Urothelium cell line (cell line): Measurements from ENCODE around the gene PAEP.

ENCODE experiments used
- DNase-seq: peaks from one replicate; pipeline ENCODE4 v3.0.0; 2011; ENCODE audit warnings: low spot score, mixed read lengths
- FAIRE-seq: peaks from 2 replicates; lab custom pipeline; 2011; peaks lifted over from hg19 to GRCh38; lab: Jason Lieb, UNC

Gene PAEP

DNA sequence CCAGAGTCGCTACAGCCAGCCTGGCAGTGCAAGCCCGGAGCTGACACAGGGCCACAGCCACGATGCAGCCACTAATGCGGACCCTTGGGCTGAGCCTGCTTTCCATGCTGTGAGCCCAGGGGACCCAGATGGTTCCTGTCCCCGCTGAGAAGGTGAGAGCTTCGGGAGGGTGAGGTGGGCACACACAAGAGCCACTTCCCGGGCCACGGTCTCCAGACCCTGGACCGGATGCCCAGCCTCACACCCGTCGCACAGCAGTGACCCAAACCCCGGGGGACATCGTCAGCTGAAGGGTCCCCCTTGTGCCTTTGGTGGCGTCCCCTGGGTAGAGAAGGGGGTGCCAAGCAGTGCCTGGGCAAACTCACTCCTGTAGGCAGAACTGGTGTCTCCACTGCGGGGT lies 13.4 kb downstream of the PAEP start:
- DNase-seq: no peak
- FAIRE-seq: no peak

DNA sequence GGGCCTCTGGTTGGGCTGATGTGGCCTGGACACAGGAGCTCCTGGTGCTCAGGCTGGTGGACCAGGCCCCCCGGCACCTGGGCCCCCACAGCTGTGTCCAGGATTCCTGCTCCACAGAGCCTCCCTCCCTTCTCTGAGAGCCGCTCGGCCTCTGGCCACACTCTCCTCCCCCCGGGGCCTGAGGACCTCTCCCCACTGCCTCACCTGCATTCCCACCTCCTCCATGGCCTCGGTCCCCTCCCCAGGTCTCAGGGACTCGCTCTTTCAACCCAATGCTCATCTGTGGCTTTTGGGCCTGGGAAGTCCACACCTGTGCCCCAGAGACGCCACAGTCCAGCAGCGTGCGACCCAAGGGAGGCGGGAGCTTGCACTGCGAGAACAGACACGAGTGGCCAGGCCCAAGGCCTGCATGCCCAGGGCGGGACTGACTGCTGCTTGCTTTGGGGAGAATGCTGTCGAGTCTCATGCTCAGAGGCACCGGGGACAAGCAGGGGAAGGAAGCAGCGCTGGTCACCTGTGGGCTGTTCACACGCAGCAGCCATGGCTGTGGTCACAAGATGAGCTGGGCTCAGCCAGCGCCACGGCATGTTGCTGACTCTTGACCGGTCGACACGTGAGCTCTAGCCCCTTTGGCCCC lies 14.6 kb downstream of the PAEP start:
- FAIRE-seq: no peak
- no peak for DNase-seq

DNA sequence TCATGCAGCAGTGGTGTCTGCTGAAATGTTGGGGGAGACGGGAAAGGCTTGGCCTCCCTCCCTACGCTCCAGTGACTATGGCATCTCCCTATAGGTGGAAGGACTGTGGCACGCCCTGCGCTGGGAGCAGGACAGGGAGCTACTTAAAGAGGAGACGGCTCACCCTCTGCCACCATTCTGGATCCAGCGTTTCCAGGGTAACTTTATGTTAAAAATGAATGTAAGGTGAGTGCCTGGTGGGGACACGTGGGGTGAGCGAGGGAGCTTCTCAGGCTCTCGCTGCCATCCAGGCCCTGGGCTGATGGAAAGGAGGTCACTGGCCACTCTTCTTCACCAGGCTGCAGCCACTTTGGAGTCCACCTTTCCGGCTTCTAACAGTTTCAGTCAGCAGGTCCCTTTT lies 15.7 kb downstream of the PAEP start:
- FAIRE-seq (no peak), DNase-seq (no peak)

DNA sequence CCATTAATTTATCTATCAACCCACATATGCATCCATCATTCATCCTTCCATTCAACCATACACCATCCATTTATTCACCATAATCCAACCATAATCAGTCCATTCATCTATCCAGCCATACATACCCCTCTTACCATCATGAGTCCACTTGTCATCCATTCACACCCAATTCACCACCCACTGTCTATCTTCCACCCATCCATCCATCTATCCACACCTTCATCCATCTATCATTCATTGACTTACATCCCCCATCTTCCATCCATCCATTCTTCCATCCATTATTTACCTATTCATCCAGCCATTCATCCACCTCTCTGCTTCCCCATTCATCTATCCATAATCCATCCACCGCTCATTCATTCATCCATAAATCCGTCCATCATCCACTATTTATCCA lies 17.8 kb downstream of the PAEP start:
- DNase-seq: no peak
- FAIRE-seq: no peak

DNA sequence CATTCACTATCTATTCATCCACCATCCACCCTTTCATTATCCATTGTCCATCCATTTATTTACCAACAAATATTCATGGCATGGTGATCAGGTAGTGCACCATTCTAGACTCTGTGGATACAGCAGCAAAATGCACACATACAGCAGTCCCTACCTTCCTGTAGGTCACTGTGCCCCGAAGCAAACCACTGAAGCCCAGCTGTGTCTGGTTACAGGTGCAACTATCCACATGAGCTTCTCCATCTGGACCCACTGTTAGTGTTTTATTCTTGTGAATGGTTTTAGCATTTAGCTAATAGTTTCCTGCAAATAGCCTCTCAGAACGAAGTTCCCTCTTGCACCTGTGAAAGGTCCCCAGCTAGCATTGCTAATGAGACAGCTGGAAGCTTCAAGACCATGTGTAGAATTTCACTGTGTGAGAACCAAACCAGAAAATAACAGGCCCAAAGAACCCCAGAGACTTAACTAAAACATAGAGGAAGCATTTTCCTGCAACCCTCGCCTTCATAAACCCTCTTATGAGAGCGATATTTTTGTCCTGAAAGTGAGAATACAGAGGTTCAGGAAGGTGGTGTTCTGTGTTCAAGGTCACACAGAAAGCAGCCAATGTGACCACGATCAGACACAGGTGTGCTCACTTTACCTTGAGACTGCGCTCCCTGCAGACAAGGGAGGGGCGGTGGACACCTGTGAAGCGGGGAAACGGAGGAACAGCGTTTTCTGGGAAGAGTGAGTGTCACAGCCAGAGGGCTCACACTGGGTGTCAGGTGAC lies 18.5 kb downstream of the PAEP start:
- no peak for DNase-seq
- FAIRE-seq: no peak

DNA sequence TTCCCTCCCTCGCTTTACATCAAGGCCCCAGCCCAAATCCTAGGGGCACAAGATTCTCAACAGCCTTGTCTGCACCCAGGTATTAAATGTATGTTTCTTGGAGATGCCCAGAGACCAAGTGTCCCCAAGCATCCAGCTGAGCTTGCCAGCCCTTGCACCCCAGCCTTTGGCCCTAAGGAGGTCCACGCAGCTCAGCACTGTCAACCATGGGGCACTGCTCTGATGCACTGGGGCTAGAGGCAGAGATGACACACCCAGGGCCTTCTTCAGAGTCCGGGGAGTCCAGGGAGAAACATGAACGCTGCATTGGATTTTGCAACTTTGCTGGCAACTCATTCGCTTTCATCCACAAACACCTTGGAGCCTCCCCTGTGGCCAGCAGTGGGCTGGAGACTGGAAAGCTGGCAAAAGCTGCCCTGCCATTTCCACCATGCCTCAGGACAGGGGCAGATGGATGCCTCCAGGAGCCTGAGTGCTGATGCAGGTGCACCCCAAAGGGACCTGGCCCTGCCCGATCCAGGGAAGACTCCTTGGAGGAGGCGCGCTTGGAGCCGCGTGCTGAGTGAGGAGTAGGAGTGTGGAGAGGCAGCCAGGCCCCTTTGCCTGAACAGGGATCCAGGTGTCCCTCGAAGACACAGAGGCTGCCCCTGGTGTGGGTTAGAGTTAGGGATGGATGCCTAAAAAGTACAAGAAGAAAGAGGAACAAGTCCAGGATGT lies 19.3 kb downstream of the PAEP start:
- FAIRE-seq: no peak
- DNase-seq: no peak

DNA sequence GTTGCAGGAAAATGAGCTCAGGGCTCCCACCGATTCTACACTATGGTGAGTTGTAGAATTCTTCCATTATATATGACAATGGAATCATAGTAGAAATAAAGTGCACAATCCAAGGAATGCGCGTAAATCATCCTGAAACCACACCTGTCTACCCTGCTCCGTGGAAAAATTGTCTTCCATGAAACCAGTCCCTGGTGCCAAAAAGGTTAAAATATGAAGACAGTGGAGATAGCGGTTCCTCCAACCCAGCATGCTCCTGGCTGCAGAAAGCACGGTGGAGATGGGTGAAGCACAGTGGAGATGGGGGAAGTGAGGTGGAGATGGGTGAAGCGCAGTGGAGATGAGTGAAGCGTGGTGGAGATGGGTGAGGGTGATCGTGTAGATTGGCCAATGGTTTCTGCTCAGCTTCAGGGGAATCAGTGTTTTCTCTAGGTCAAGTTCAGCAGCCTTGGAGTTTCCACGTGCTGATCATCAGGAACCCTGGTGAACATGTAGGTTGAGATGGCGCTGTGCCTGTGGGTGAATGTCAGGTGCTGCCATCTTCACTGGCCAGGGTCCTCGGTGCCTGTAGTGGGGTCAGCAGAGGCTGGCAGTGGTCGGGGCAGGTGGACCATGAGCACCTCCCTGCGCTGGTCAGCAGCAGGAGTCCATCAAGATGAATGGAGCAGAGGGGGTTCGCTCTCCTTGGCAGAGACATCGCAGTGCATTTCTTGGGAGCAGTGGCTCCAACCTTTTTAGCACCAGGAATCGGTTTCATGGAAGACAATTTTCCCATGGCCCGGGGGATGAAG lies 20.3 kb downstream of the PAEP start:
- DNase-seq (no peak), FAIRE-seq (no peak)

DNA sequence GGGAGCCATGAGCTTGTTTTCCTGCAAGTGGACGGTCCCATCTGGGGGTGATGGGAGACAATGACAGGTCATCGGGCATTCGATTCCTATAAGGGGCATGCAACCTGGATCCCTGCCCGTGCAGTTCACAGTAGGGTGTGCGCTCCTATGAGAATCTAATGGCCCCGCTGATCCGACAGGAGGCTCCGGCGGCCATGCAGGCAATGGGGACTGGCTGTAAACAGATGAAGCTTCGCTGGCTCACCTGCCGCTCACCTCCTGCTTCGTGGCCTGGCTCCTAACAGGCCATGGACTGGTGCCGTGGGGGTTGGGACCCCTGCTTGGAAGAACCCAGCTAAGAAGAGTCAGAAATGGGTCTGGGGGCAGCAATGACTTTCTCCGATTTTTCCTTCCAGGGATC lies 21.0 kb downstream of the PAEP start:
- DNase-seq: no peak
- FAIRE-seq: no peak

DNA sequence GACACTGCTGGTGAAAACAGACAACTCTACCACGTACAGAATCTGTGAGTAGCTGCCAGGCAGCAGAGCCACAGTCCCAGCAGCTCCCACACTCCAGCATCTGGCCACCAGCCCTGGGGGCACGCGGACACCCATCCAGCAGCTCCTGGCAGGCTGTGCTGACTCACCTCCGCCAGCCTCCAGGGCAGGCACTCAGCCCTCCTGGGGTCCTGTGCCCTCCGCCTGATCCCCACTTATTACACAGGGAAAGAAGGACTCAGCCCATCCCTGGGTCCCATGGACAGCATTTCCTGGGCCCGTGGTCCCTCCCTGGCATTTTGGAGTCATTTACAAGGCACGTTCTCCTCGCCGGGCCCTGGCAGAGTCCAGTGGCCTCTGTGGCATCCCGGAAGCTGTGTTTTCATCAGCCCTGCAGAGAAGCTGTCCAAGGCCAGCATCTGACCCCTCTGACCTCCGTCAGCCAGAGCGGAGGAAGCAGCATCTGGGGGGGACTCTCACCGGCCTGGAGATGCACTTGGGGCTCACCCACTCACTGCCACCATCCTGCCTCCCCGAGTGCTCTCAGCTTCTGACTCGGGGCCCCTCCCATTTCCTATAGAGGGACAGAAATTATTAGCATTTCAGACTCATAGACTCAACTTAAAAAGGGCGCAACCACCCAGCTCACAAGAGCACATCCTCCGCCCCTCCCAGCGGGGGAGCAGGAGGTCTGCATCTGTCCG lies 21.6 kb downstream of the PAEP start:
- FAIRE-seq (no peak), DNase-seq (no peak)

DNA sequence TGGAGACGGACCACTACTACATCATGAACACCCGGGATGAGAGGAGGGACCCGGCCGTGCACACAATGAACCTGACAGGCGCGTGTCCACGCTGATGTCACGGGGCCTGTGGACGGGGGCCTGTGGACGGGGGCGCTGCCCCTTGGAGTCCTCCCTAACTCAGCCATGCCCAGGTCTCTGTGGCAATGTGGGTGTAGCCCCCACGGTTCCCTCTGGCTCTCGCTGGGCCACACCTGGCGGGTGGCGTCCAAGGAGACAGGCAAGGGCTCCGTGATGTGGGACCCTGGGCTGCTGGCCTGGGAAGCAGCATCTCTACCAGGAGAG lies 22.1 kb downstream of the PAEP start:
- no peak for FAIRE-seq
- DNase-seq: no peak

DNA sequence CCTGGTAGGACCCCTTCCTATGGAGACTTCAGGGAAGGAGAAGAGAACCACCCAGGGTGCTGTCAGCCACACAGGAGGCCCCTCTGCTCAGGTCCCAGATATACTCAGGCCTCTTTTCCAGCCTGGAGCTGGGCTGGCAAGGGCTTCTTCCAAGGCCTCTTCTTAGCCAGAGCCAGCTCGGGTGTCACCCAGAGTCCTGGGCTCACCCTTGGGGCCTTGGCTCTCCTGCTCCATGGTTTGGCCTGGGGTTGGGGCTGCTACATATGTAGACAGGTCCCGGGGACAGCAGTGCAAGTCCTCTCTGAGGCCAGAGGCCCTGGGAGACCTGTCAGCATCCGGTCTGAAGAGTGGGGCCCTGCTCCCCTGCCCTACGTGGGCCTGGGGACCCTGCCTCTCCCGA lies 22.8 kb downstream of the PAEP start:
- FAIRE-seq (no peak), DNase-seq (no peak)

DNA sequence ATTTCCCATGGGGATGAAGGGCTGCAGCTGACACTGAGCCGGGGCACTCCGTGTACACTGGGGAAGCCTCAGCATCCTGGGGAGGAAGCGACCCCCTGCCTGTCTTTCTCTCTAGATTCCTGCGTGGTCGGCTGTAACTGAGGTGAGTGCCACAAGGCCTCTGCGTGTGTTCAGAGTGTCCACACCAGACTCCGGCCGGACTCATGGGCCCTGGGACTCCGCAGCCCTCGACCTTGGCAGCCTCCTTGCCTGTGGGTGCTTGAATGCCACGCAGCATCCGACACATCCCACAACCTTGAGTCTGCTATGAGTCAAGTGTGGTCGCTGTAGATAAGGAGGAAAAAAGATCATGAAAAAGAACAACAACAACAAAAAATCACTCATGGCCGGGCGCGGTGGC lies 23.4 kb downstream of the PAEP start:
- FAIRE-seq (no peak), DNase-seq (no peak)

DNA sequence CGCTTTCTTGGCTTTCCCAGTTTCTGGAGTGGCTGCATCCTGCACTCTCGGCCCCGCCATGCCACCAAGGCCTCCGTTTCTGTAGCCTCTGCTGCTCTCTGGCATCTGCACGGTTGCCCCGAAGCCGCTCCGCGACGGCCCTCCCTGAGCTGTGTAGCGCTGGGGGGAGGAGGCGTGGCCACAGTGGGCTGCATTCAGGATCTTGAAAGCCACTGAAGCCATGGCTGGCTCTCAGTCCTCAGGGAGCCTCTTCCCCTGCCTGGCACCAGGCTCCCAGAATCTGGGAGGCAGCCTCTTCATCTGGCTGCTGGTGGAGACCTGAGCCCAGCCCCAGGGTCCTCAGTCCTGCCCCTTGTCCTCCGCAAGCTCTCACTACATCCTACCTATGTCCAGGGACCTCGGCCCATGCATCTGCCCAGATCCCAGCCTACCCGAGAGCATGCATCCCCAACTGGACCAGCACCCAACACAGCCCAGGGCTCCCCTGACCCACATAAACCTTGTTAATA lies 25.1 kb downstream of the PAEP start:
- no peak for DNase-seq
- FAIRE-seq: no peak

DNA sequence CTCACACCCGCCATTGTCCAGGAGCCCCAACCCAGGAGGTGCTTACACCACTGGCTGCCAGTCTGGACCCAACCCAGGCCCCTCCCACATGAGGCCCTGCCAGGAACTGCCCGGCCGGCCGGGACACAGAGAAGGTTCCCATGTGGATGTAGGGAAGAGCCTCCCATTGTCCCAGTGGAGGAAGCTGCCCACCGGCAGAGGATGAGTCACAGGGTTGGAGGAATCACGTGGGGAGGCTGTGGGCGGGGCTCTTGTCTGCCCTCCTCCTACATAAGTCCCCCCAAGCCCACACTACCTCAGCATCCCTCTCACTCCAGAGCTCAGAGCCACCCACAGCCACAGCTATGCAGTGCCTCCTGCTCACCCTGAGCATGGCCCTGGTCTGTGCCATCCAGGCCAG lies 26.1 kb downstream of the PAEP start:
- DNase-seq: no peak

DNA sequence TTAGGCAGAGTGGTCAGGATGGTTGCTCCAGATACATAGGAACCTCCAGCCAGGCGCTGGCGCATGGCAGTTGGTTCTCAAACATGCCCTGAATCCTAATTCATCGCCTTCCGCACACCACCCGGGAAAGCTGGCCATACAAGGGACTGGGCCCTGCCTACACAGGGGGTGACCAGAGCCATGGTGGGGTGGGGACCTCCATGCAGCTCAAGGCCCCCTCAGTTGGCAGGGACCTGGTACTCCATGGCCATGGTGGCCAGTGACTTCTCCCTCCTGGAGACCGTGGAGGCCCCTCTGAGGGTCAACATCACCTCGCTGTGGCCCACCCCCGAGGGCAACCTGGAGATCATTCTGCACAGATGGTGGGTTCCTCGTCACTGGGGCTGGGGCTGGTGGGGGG lies 26.8 kb downstream of the PAEP start:
- DNase-seq (no peak), FAIRE-seq (no peak)

More for the DNA sequence above, 26.1 kb downstream of the PAEP start:
- FAIRE-seq: no peak

DNA sequence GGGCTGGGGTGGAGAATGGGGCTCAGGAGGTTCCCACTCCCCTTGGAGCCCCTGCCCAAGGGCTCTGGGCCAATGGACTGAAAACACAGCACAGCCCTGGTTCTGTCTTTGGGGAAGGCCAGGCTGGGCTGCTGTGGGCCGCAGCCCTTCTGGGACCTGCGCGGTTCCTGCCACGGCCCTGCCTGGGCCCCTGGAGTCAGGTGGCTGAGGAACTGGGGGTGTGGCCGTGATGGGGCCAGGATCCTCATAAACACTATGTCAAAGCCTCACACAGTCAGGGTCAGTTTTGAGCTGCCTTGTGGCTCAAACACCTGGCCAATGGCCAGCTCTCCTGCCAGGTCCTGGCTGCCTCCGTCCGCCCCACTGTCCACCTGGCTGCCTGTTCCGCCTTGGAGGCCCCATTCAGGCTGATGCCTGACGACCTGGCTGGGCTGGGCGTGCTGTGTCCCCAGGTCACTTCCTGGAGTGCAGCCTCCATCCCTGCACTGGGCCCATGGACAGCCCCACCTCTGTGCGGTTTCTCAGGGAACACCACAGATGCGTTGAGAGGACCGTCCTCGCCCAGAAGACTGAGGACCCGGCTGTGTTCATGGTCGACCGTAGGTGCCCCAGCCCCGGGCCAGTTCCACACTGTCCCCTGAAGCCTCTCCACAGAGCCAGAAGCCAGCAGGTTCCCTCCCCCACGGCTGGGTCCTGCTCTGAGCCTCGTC lies 27.5 kb downstream of the PAEP start:
- DNase-seq (no peak), FAIRE-seq (no peak)

DNA sequence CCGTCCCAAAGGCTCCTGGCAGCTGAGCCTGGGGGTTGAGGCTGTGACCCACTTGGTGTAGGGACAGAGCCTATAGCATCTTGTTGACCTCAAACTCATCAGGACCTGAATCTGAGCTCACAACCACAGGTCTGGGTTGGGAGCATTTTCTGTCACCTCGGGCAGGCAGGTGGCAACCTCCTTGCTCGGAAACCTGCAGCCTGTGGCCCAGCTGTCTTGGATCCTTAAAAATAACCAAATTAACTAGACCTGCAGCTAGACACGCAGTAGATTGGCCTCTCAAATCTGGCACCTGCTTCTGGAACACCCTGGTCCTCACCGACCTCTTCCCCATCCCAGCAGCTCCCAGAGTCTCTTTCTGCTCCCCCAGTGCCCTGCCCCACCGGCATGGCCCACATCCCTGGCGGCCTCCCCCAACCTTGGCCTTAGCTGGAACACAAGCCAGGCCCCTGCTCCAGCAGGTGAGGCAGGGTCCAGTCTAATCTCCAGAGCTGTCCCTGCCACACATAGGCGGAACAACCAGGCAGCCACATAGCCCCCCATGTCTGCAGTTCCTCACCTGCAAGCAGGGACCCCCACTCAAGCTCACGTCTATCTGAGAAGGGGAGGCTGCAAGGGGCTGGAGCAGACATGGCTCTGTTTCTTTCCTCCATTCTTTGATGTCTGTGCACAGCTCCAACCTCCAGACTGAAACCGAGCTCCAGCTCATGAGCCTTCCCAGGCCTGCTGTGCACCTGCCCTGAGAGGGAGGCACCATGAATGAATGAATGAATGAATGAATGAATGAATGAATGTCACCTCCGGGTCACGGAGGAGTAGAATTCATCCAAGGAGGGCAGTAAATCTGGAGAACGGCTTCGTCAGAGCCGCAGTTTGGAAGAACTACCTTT lies 28.3 kb downstream of the PAEP start:
- FAIRE-seq: no peak
- no peak for DNase-seq

DNA sequence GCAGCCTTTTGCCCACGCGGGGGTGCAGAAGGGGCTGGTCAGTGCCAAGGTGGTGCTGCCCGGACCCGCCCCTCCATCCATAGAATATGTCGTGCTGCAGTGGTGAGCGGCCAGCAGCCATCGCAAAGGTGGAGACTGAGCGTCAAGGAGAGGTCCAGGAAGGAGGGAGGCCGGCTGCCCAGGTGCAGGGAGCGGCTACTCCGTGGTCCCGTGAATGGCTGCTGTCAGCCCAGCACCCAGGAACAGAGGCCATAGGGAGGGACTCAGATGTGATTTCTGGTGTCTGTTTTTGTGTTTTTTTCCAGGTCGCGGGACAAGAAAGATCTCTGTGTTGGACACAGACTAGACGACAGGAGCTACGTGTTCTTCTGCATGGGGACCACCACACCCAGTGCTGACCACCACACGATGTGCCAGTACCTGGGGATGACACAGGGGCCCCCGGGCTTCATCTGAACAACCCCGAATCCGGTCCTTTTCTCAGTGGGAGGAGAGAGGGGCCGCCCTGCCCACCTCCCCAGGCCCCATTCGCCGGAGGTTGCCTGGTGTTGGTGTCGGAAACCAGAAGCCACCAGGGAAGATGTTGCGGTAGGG lies 29.0 kb downstream of the PAEP start:
- no peak for FAIRE-seq
- no peak for DNase-seq
